Kidney epithelial cell (primary cell): ENCODE measurements around the gene NPDC1. TPM values are rescaled to one million over a fixed set of nuclear protein-coding genes. Genes with fewer than 3 reads are reported as not detected.

Experiments
- DNase-seq: peaks from one replicate; pipeline ENCODE4 v3.0.0-alpha.2; 2010; ENCODE audit warnings: low read depth
- H3K27me3 ChIP-seq: 2 replicates; pipeline ENCODE4 v1.6.0; 2011; ENCODE audit warnings: low read length; ENCODE audit not compliant: control insufficient read depth, insufficient read depth
- H3K36me3 ChIP-seq: 2 replicates; pipeline ENCODE4 v1.5.1; 2011; ENCODE audit warnings: low read length; ENCODE audit not compliant: control insufficient read depth, insufficient read depth
- H3K4me3 ChIP-seq: 2 replicates; pipeline ENCODE4 v1.5.1; 2011; ENCODE audit warnings: low read depth, mild to moderate bottlenecking, control low read depth, low read length
- total RNA-seq: library from RNA; depleted of rRNA; stranded (reverse); fragments of >200 nt; gene quantifications from 2 replicates; pipeline ENCODE4 v1.2.3, GENCODE V29; 2015
- TF ChIP-seq, protein P1 (sequence below): IDR thresholded peaks from 2 replicates; pipeline ENCODE4 v1.5.1; 2011; ENCODE audit warnings: mild to moderate bottlenecking, moderate library complexity, low read length, control low read depth, inconsistent platforms; ENCODE audit not compliant: insufficient read depth, poor library complexity, severe bottlenecking

Gene NPDC1
- total RNA-seq, 1 donor from 2014 or later: 58.3 TPM

- no peak for DNase-seq
- no peak overlapping the region for H3K4me3 ChIP-seq
- TF ChIP-seq, protein P1, sequence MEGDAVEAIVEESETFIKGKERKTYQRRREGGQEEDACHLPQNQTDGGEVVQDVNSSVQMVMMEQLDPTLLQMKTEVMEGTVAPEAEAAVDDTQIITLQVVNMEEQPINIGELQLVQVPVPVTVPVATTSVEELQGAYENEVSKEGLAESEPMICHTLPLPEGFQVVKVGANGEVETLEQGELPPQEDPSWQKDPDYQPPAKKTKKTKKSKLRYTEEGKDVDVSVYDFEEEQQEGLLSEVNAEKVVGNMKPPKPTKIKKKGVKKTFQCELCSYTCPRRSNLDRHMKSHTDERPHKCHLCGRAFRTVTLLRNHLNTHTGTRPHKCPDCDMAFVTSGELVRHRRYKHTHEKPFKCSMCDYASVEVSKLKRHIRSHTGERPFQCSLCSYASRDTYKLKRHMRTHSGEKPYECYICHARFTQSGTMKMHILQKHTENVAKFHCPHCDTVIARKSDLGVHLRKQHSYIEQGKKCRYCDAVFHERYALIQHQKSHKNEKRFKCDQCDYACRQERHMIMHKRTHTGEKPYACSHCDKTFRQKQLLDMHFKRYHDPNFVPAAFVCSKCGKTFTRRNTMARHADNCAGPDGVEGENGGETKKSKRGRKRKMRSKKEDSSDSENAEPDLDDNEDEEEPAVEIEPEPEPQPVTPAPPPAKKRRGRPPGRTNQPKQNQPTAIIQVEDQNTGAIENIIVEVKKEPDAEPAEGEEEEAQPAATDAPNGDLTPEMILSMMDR: peak; percentile 10
- peaks cover 2% of the 10 kb centered on the region for H3K27me3 ChIP-seq
- H3K36me3 ChIP-seq: peaks cover 2% of the 10 kb centered on the region
These were observed 20.4 kb downstream of the NPDC1 start for GRCh38 chr9:137025517-137025966.

DNA sequence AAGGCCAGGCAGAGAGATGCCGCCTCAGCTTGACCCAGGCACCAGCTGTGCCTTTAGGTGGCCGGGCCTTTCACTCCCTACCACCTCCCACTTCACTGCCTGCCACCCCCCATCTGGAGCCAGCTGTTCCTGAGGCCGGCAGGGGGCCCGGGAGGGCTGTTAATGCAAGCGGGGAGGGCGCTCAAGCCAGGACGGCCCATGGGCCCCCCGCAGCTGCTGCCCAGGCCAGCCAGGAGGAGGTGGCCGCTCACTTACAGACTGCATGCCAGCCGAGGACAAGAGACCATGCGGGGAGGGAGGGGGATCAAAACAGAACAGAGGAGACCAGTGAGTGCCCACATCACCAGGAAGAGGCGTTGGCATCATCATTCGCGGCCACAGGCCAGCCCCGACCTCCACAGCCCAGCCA, 22.4 kb downstream of the NPDC1 start:
- peaks cover 2% of the 10 kb centered on the region for H3K36me3 ChIP-seq

GRCh38 chr9:137023157-137023556, 22.8 kb downstream of the NPDC1 start:
- H3K36me3 ChIP-seq: peaks cover 2% of the 10 kb centered on the region

More for the DNA sequence above, 22.4 kb downstream of the NPDC1 start:
- no peak for DNase-seq
- TF ChIP-seq, protein P1: no peak
- peaks cover 2% of the 10 kb centered on the region for H3K27me3 ChIP-seq
- no peak overlapping the region for H3K4me3 ChIP-seq

GRCh38 chr9:137022662-137023008, 23.3 kb downstream of the NPDC1 start:
- H3K27me3 ChIP-seq: peaks cover 2% of the 10 kb centered on the region
- DNase-seq: no peak
- H3K36me3 ChIP-seq: peaks cover 2% of the 10 kb centered on the region
- H3K4me3 ChIP-seq: no peak overlapping the region
- TF ChIP-seq, protein P1: no peak

More at GRCh38 chr9:137023157-137023556, 22.8 kb downstream of the NPDC1 start:
- TF ChIP-seq, protein P1: no peak
- DNase-seq: no peak
- Histone ChIP-seq H3K27me3 (peaks cover 2% of the 10 kb centered on the region), H3K4me3 (no peak overlapping the region)

DNA sequence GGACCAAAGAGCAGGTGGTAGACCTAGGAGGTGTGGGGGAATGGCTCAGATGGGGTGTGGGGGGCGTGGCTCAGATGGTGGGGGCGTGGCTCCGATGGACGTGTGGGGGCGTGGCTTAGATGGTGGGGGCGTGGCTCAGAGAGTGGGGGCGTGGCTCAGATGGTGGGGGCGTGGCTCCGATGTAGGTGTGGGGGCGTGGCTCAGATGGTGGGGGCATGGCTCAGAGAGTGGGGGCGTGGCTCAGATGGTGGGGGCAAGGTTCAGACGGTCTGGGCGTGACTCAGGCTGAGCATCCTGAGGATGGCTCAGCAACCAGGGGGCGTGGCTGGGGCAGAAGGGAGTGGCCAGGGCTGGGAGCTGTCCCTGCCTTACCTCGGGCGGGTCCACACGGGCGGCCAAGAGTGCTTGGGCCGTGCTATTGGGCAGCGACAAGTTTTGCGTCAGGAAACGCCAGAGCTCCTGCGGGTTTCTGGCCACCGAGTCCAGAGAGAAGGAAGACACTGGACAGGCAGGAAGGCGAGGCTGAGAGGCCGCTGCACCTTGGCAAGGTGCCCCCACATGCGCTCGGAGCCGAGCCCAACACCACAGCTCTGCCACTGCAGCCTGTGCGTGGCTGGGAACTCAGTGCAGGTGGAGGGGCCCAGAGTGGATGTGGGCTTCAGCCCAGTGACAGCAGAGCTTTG, 23.9 kb downstream of the NPDC1 start:
- no peak overlapping the region for H3K4me3 ChIP-seq
- peaks cover 2% of the 10 kb centered on the region for H3K27me3 ChIP-seq
- TF ChIP-seq, protein P1: no peak
- DNase-seq: no peak
- peaks cover 2% of the 10 kb centered on the region for H3K36me3 ChIP-seq

- Histone ChIP-seq H3K27me3 (peaks cover 2% of the 10 kb centered on the region), H3K4me3 (no peak overlapping the region), H3K36me3 (peaks cover 2% of the 10 kb centered on the region)
- no peak for DNase-seq
- TF ChIP-seq, protein P1: no peak
These were observed 24.4 kb downstream of the NPDC1 start for GRCh38 chr9:137021568-137021978.
